HFFc6 (cell line): ENCODE results near the gene IKBKE. TPM values are rescaled to one million over a fixed set of nuclear protein-coding genes. Genes with fewer than 3 reads are reported as not detected.
A peak's percentile ranks its signal among the peaks of the same experiment; 100 is the strongest.

Experiments used
- DNase-seq: peaks from one replicate; pipeline ENCODE4 v3.0.0-alpha.2; 2018
- H3K27ac Mint-ChIP-seq: 2 replicates; pipeline ENCODE4 v1.8.0; 2020; ENCODE audit warnings: mild to moderate bottlenecking, mixed read lengths
- H3K27me3 Mint-ChIP-seq: 2 replicates; pipeline ENCODE4 v1.8.0; 2021; ENCODE audit warnings: mild to moderate bottlenecking, moderate library complexity, mixed read lengths; ENCODE audit not compliant: insufficient read depth
- H3K36me3 Mint-ChIP-seq: 2 replicates; pipeline ENCODE4 v1.8.0; 2021; ENCODE audit warnings: low read depth, mixed read lengths
- H3K4me1 Mint-ChIP-seq: 2 replicates; pipeline ENCODE4 v1.8.0; 2020; ENCODE audit warnings: low read depth, mixed read lengths
- H3K4me3 Mint-ChIP-seq: 2 replicates; pipeline ENCODE4 v1.8.0; 2020; ENCODE audit warnings: mild to moderate bottlenecking, moderate library complexity, mixed read lengths
- H3K9me3 Mint-ChIP-seq: 2 replicates; pipeline ENCODE4 v1.8.0; 2020; ENCODE audit warnings: mild to moderate bottlenecking, mixed read lengths
- total RNA-seq, 6 experiments: library from RNA; stranded (reverse); fragmentation: NEBNext Ultra II Directional; extraction: Animal tissue kit (Norgen Biotek cat#: 25700); gene quantifications; 2 replicates in 1 of 6; 3 replicates in 5 of 6; pipeline ENCODE4 v1.2.3, GENCODE V29; 2021
- TF ChIP-seq, protein P1 (sequence below): fragments of 200-600 bp; sonication (generic); IDR thresholded peaks from 2 replicates; pipeline ENCODE4 v1.5.0; 2021; ENCODE audit warnings: antibody characterized with exemption, mild to moderate bottlenecking

IKBKE gene
- total RNA-seq, 6 experiments from 2014 or later = 15.1 to 19.6 (median 17.1) TPM

DNA sequence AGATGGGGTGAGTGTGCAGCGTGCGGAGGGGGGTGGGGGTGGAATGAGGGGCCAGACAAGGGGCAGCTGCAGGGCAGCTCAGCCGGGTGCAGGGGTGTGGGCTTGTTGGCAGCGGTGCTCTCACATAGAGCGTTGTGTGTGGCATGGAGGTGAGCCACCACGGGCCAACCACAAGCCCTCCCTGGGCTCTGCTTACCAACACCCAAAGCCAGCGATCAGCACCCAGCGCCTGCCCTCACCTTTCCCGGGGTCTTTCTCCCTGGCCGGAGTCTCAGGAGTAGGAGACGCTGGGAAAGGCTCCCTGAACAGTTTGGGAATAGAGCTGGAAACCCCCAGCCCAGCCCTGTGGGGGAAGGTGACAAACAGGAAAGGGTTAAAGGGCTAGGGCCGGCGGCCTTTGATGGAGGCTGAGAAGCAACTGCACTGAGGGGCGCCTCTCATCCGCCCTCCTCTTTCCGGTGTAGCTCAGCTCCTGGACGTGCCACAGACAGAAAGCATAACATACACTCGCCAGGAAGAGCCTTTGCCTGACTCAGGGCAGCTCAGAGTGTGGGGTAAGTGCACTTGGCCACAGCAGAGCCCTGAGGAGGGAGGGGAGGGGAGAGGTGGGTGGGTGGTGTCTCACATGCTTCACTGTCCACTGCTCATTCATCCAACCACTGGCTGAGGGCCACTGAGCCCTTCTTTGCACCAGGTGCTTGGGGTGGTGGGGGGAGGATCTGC, 577 bp downstream of the IKBKE start:
- Mint-ChIP-seq H3K27me3 (peaks cover 10% of the 10 kb centered on the region), H3K4me1 (peaks cover 61% of the 10 kb centered on the region), H3K36me3 (peaks cover 12% of the 10 kb centered on the region), H3K9me3 (no peaks in the 10 kb centered on the region), H3K4me3 (peak overlapping the region; percentile 86), H3K27ac (peak overlapping the region; percentile 86)
- DNase-seq = peak; percentile 68
- TF ChIP-seq, protein P1, sequence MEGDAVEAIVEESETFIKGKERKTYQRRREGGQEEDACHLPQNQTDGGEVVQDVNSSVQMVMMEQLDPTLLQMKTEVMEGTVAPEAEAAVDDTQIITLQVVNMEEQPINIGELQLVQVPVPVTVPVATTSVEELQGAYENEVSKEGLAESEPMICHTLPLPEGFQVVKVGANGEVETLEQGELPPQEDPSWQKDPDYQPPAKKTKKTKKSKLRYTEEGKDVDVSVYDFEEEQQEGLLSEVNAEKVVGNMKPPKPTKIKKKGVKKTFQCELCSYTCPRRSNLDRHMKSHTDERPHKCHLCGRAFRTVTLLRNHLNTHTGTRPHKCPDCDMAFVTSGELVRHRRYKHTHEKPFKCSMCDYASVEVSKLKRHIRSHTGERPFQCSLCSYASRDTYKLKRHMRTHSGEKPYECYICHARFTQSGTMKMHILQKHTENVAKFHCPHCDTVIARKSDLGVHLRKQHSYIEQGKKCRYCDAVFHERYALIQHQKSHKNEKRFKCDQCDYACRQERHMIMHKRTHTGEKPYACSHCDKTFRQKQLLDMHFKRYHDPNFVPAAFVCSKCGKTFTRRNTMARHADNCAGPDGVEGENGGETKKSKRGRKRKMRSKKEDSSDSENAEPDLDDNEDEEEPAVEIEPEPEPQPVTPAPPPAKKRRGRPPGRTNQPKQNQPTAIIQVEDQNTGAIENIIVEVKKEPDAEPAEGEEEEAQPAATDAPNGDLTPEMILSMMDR = no peak

DNA sequence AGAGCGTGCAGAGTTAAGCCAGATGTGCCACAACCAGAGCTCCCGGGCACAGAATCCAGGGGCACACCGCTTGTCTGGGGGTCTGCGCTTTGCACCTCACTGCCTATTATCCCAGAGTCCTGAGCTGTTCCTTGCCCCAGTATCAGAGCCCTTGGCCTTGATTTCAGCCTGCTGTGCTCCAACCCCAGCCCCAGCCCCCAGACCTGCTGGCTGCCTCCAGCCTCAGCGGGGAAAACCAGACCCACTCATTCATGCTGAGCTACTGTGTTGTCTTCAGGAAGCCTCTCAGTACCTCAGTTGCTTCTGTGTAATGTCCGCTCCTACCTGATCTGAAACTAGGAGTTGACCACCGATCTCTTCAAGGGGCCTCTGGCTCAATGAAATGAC, 1.1 kb downstream of the IKBKE start:
- Mint-ChIP-seq H3K4me1 (peaks cover 57% of the 10 kb centered on the region), H3K36me3 (peaks cover 16% of the 10 kb centered on the region), H3K27ac (peak overlapping the region; percentile 86), H3K27me3 (peaks cover 10% of the 10 kb centered on the region), H3K9me3 (no peaks in the 10 kb centered on the region), H3K4me3 (peak overlapping the region; percentile 86)
- TF ChIP-seq, protein P1 = no peak
- DNase-seq = no peak

DNA sequence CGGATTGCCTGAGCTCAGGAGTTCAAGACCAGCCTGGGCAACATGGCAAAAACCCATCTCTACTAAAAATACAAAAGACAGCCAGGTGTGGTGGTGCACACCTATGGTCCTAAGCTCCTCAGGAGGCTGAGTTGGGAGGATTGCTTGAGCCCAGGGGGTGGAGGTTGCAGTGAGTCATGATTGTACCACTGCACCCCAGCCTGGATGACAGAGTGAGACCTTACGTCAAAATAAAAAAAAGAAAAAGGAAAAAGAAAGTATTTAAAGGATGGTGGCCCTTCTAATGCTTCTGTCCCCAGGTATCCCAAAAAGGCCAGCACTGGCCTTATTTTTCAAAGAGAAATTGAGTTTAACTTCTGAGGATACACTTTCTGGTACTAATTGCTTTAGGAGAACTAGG, 1.7 kb downstream of the IKBKE start:
- TF ChIP-seq, protein P1 = no peak
- Mint-ChIP-seq H3K27me3 (peaks cover 5% of the 10 kb centered on the region), H3K4me1 (peaks cover 52% of the 10 kb centered on the region), H3K36me3 (peaks cover 18% of the 10 kb centered on the region), H3K27ac (peak overlapping the region; percentile 86), H3K9me3 (no peaks in the 10 kb centered on the region), H3K4me3 (peak overlapping the region; percentile 86)
- no peak for DNase-seq

DNA sequence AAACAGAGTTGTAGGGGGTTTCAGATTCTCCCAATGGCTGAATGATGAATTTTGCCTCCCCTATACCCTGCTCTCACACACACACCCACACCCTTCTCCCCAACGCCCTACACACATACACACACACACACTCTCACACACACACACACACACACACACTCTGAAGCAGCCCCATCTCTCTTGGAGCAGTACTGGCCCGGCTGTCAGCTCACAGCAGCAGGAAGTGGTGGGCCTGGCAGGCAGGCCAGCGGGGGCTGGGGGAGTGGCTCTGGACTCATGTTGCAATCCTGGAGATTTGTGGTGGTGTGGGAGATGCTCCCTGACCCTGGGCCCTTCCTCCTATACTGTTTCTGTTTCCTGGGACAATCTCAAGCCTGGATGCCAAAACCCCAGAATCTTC, 2.2 kb downstream of the IKBKE start:
- DNase-seq = peak; percentile 51
- peak overlapping the region; percentile 86 for H3K27ac Mint-ChIP-seq
- H3K4me3 Mint-ChIP-seq = peak overlapping the region; percentile 86
- no peaks in the 10 kb centered on the region for H3K9me3 Mint-ChIP-seq
- peaks cover 21% of the 10 kb centered on the region for H3K36me3 Mint-ChIP-seq
- peaks cover 4% of the 10 kb centered on the region for H3K27me3 Mint-ChIP-seq
- peaks cover 49% of the 10 kb centered on the region for H3K4me1 Mint-ChIP-seq
- TF ChIP-seq, protein P1 = no peak

DNA sequence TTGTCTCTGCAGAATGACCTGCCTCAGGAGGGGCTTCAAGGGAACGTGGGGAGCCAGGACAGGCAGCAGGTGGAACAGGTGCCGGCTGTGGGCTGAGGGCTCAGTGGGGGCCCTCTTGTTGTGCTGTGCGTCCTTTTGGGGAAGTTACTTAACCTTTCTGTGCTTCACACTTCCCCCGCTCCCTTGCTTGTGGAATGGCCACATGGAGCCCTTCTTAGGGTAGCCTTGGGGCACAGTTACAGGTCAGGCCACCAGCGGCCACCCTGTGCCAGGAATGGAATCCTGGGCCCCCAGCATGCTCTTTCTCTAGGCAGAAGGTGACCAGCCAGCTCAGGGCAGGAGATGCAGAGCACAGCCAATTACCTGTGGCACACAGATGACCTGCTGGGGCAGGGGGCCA, 2.6 kb downstream of the IKBKE start:
- H3K27me3 Mint-ChIP-seq = no peaks in the 10 kb centered on the region; the same call in 1 of the 2 replicates
- H3K27ac Mint-ChIP-seq = peak overlapping the region; percentile 86
- peaks cover 45% of the 10 kb centered on the region for H3K4me1 Mint-ChIP-seq
- no peak for DNase-seq
- H3K4me3 Mint-ChIP-seq = peak overlapping the region; percentile 86; the same call in 1 of the 2 replicates
- peaks cover 21% of the 10 kb centered on the region for H3K36me3 Mint-ChIP-seq
- H3K9me3 Mint-ChIP-seq = no peaks in the 10 kb centered on the region
- TF ChIP-seq, protein P1 = no peak
